HG02840 (cell line): Measurements from ENCODE around the gene KCNH1.

ENCODE experiments used
- ATAC-seq: cut with Tn5 transposase; IDR thresholded peaks from one replicate; pipeline ENCODE4 v1.9.1; 2021; ENCODE audit warnings: mild to moderate bottlenecking, moderate library complexity, moderate number of reproducible peaks; ENCODE audit not compliant: unreplicated experiment, low FRiP score

Gene KCNH1, protein sequence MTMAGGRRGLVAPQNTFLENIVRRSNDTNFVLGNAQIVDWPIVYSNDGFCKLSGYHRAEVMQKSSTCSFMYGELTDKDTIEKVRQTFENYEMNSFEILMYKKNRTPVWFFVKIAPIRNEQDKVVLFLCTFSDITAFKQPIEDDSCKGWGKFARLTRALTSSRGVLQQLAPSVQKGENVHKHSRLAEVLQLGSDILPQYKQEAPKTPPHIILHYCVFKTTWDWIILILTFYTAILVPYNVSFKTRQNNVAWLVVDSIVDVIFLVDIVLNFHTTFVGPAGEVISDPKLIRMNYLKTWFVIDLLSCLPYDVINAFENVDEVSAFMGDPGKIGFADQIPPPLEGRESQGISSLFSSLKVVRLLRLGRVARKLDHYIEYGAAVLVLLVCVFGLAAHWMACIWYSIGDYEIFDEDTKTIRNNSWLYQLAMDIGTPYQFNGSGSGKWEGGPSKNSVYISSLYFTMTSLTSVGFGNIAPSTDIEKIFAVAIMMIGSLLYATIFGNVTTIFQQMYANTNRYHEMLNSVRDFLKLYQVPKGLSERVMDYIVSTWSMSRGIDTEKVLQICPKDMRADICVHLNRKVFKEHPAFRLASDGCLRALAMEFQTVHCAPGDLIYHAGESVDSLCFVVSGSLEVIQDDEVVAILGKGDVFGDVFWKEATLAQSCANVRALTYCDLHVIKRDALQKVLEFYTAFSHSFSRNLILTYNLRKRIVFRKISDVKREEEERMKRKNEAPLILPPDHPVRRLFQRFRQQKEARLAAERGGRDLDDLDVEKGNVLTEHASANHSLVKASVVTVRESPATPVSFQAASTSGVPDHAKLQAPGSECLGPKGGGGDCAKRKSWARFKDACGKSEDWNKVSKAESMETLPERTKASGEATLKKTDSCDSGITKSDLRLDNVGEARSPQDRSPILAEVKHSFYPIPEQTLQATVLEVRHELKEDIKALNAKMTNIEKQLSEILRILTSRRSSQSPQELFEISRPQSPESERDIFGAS

DNA sequence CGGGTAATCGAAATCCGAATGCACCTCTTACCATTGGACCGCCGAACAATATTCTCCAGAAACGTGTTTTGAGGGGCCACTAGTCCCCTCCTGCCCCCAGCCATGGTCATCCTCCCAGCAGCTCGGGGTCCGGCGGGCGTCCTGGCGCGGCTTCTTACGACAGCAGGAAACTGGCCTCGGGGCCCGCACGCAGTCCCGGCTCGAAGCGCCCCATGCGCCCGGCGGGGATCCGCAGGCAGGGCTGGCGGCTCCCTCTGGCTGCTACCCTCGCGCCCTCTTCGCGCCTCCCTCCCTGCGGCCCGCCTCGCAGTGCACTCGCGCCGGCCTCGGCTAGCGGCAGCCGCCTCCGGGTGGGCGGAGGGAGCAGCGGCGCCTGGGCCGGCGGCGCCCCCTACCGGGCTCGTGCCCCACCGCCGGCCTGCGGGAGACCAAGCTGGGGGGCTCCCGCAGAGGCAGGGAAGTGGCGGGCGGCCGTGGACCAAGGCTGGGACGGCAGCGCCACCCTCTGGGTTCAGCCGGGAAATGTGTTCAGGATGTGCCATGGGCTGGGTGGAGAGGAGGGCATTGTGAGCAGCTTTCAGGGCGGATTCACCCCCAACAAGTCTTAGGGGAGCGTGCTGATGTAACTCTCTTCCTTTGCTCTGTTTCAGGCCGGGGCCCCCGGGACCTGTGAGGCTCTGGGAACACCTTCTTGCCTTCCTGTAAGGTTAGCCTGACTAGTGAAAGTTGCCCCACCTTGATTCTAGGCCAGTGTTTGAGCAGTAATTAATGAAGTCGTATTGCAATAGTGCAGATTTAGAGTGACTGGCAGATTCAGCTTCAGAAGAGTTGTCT is at the start of gene KCNH1:
Gene KCNH1, minus strand, starts transcription at position 313 of the 834 bp plus-strand sequence. Its CDS starts 203 bp downstream, at position 110.
- ATAC-seq, result peak; percentile 66

DNA sequence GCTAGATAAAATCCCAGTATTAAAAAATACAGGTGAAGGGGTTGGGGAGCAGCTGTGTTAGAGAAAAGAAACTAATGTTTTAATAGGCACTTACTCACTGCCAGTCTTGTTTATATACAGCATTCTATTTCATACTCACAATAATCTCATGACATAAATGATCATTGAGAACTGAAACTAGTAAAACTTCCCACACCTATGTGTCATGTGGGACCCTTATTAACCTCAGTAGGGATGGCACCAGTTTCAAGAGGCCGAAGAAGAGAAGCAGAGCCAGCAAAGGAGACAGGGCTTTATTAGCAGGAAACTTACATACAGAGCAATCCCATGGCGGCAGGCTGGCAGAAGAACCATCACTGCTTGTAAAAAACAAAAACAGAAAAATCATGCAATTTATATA is 48.8 kb upstream of the KCNH1 start:
- no peak for ATAC-seq

DNA sequence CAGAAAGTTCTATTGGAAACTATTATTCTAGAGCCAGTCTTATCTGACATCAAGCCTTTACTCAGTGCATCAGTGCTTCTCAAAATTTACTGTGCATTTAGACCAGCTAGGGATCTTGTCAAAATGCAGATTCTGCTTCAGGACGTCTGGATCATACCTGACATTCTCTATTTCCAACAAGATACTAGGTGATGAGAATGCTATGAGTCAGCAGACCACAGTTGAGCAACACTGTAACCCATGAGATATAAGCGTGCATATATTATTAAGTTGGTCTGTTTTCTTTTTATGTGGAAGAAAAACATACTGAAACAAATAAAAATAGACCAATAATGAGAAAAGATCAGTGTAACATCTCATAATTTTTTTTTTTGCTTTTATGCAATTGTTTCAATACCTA is 40.4 kb upstream of the KCNH1 start:
- ATAC-seq, result no peak

DNA sequence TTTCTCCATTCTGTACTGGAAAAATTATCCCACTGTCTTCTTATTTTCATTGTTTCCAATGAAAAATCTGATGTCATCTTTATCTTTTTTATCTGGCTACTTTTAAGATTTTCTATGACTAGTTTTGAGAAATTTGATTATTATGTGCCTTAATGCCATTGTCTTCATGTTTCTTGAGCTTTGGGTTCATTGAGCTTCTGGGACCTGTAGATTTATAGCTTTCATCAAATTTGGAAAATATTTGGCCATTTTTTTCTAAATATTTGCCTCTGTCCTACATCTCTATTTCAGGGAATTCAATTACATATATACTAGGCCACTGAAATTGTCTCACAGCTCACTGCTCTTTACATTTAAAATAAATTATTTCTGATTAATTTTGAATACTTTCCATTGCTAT is 38.7 kb upstream of the KCNH1 start:
- no peak for ATAC-seq

DNA sequence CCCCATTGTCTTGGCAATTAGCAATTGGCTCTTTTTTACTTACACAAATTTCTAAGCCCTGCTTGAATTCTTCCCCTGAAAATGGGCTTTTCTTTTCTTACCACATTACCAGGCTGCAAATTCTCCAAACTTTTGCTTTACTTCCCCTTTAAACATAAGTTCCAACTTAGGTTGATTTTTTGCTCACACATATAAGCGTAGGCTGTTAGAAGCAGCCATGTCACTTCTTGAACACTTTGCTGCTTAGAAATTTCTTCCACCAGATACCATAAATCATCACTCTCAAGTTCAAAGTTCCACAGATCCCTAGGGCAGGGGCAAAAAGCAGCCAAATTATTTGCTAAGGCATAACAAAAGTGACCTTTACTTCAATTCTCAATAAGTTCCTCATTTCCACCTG is 35.4 kb upstream of the KCNH1 start:
- ATAC-seq, result no peak

DNA sequence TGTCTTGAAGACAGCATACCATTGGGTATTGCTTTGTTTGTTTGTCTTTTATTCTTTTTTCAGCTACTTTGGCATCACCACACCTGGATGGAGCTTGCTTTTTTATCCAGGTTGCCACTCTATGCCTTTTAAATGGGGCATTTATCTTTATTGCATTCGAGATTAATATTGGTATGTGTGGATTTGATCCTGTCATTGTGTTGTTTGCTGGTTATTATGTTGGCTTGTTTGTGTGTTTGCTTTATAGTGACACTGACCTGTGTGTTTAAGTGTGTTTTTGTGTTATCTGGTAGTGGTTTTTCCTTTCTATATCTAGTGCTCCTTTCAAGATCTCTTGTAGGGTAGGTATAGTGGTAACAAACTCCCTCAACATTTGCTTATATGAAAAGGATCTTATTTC is 24.9 kb upstream of the KCNH1 start:
- ATAC-seq, result no peak

DNA sequence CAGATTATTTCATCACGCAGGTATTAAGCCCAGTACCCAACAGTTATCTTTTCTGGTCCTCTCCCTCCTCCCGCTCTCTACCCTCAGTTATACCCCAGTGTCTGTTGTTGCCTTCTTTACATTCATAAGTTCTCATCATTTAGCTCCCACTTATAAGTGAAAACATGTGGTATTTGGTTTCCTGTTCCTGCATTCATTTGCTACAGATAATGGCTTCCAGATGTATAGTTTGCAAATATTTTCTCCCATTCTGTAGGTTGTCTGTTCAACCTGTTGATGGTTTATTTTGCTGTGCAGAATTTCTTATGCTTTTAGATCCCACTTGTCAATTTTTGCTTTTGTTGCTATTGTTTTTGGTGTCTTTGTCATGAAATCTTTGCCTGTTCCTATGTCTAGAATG is 21.1 kb upstream of the KCNH1 start:
- no peak for ATAC-seq

DNA sequence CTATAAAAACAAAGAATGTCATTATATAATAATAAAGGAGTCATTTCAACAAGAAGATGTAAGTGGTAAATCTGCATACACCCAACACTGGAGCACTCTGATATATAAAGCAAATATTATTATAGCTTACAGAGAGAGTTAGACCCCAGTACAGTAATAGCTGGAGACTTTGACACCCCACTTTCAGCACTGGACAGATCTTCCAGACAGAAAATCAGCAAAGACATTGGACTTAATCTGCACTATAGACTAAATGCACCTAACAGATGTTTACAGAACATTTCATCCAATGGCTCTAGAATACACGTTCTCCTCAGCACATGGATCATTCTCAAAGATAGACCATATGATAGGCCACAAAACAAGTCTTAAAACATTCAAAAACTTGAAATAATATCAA is 20.0 kb upstream of the KCNH1 start:
- no peak for ATAC-seq

DNA sequence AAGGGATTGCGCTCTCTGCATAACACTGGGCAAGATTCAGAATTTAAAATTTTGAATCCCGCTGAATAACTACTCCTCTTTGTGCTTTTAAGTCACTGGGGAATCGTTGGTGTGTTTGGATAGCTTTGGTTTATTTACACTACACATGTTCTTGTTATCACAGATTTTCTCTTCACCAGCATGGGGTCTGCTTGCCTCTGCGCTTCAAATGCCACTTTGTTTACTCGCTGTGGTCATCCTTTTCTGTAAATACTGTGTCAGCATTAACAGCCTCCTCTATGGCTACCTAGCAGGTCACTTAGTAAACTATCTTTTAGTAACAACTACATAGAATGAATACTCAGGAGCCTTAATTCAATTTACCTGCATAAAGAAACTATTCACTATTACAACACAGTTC is 14.4 kb upstream of the KCNH1 start:
- no peak for ATAC-seq

DNA sequence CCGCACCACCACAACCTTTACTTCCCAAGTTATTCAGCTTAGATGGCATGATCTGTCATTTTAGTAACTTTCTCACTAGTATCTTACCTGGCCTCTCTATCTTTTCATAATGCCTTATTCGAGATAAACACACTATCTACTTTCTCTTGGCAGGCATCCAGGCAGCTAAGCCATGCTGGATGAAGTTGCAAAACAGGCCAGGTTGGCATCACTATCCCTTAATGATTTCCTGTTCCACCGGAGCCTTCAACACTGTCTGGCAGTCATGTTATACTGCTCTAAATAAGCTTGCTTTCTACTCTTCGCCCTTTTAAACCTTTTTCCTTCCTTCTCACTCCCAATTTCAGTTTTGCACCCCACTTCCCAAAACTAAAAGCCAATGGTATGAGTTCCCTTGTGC is 12.0 kb upstream of the KCNH1 start:
- no peak for ATAC-seq

DNA sequence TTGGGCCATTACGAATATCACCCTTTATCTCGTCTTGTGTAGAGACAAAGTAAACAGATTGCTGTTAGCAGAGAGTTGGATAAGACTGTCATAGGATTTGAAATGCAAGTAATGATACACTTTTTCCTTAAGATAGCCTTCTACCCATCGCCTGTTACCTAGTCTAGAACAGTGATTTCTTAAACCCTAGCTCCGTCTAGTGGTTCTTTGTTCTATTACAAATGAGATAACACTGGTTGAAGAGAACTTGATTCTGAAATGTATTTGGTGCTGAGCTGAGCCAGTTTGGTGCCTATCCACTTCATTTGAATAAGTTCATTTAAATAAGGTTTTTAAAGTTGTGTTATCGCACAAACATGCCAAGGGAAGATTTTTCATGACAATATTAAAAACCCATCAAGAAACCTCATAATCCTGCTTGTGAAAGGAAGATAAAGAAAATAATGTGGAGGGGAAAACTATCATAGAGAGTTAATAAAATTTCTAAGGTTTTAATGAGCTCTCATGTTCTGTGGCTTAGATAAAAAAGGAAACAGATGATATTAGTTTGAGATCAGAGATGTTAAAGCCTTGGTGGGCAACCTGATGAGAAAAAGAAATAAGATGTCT is 1.5 kb upstream of the KCNH1 start:
- no peak for ATAC-seq

DNA sequence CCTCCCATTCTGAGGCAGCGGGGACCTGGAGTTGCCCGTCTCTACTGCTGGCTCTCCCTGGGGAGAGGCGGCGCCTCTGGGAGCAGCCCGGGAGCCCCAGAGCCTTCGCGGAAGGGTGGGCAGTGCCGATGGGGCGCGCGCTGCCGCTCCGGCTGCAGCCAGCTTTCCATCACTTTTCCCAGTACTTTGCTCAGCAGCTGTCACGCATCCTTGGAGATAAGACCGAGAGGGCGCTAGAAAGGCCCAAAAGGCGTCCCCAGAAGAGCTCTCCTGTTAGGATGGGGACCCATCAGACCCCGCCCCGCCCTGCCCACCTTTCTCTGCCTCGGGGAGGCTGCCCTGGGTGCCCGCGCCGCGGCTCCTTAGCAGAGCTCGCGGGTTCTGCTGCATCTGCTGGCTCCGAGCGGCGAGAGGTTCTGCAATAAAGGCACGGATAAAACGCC is 534 bp downstream of the KCNH1 start:
- ATAC-seq, result no peak

DNA sequence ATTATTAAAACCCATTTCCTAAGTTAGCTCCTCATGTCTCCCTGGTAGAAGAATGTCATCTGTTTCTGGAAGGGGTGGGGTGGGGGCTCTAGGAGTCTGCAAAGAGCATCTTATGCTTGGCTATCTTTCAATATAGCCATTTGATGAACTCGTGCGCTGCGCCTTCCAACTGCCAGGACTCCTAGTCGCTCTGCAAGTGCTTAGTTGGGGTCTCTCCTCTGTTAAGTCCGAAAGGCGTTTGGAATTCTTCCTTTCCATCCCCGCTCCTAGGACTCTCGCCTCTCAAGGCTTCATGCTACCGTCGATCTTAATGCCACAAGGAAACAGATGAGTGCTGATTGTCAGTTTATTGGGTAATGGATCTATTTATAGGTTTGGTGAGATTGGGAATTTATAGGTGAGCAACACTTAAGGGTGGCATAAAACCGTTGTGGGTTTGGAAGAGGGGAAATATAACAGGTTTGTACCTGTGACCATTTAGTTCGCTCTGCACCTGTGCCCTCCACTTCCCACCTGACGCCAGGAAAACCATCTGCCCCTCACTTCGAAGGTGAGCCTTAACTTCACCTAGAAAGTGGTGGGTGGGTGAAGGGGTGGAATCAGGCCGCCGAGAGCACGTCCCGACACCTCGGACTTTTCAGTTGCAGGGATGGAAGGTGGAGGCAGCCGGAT is 1.1 kb downstream of the KCNH1 start:
- no peak for ATAC-seq

DNA sequence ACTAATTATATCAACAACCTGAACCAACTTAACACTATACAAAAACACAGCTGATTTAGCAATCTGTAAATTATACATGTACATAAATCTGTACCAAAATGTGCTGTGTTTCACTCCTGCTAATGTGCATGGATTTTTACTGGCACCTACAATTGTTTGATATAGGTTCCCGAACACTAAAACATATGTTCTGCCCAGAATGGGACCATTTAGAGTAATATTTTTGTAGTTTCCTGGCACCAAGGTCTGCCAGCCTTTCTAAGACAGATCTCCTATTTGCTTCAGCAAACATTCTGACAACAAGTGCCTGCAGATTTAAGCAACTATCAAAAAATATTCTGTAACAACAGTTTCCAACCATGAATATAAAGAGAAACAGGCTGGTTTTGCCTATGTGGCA is 4.2 kb downstream of the KCNH1 start:
- no peak for ATAC-seq

DNA sequence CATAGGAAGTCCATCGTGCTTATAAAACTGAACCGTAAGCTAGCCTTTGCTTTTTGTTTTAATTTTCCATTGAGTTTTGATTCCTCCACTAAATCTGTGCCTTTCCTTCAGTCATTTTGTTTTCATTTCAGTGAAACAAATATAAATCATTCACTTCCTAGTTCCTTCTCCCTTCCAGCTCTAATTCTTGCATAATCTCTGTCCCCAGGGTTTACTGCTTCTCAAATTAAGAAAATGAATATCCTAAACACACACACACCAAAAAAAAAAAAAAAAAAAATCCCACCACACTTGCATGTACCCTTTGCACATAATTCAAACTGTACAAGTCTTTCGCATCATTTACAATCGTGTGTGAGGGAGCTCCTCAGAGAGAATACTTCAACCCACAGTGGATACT is 6.8 kb downstream of the KCNH1 start:
- ATAC-seq, result no peak

DNA sequence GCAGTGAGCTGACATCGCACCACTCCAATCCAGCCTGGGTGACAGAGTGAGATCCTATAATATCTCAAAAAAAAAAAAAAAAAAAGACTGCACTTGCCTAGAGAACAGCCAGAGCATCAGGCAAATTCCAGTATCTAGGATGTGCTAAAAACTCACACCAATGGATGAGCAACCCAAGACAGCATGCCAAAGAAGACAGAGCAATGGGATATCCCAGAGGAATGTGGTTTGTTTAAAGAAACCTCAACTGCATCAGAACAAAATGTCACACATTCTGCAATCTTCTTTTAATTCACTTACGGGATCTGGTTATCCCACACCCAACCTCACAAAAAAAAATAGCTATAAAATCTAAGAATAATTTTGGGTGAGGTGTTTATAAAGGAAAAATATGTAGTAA is 7.3 kb downstream of the KCNH1 start:
- no peak for ATAC-seq

DNA sequence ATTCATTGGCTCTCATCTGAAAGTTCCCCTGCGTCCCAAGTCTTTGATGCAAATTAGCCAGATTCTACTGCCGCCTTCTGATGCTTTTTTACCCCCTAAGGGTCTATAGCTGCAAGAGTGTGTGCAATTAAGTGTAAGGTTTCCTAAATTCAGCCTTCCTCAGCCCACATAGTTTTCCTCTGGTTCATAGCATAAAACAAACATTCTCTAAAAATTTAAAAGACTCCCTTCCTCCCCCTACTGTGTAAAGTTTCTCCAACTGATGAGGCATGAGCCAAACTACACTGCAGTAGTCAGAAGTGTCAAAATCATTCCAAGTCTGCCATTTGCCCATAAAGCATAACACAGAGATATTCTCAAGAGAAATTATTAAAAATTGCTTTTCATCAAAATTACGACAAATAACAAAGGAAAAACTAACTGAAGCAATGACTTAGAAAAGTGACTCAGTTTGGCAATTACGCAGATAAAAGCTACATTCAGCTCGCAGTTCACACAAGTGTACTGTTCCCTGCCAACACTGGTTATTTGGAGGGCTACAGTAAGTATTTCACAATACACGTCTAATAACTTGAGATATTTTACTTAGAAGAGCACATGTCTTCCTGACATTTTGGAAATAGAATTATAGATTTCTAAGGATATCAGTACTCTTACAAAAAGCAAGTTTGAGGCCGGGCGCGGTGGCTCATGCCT is 15.4 kb downstream of the KCNH1 start:
- no peak for ATAC-seq

DNA sequence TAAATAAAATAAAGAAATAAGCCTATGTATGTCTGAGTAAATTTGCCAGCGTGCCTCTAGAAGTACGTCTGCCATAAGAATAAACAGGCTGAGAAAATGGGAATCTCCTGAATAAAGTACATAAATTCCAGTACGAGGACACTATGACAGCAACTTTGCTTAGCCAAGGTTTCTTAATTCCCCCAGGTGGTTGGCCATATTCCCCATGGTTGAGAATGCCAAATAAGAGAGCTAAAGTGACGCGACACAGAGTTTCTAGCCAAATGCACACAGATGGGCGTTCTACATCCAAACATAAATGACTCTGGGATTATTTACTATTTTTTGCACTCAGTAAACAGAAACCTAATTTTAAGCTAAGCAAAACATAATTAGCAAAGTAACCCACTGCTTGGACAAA is 19.5 kb downstream of the KCNH1 start:
- no peak for ATAC-seq

DNA sequence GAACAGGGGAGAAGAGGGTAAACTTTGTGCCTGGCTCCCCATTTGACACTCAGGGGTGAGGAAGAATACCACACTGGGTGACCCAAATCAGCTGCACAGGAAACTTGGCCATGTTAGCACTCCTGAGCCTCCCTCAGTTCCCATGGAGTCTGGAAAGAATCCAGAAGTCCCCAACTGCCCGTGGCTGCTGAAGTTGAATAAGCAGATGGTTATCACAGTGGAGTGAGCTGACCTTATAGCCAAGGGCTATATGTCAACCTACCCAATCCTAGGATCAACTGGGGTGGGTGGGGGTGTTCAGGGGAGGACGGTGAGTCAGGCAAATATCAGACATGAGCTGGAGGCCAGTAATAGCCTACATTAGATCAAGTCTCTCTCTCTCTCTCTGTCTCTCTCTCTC is 20.4 kb downstream of the KCNH1 start:
- no peak for ATAC-seq
